GM18517 (cell line): ENCODE results near the gene CFAP20DC.
"Not testable (repeated sequence)": the region's sequence is repeated elsewhere in the genome, so short reads cannot be mapped to it uniquely, and the experiment has no call there.

ENCODE experiments used
- ATAC-seq: cut with Tn5 transposase; IDR thresholded peaks from one replicate; pipeline ENCODE4 v1.9.1; 2021; ENCODE audit warnings: mild to moderate bottlenecking, moderate library complexity; ENCODE audit not compliant: unreplicated experiment

The CFAP20DC gene

DNA sequence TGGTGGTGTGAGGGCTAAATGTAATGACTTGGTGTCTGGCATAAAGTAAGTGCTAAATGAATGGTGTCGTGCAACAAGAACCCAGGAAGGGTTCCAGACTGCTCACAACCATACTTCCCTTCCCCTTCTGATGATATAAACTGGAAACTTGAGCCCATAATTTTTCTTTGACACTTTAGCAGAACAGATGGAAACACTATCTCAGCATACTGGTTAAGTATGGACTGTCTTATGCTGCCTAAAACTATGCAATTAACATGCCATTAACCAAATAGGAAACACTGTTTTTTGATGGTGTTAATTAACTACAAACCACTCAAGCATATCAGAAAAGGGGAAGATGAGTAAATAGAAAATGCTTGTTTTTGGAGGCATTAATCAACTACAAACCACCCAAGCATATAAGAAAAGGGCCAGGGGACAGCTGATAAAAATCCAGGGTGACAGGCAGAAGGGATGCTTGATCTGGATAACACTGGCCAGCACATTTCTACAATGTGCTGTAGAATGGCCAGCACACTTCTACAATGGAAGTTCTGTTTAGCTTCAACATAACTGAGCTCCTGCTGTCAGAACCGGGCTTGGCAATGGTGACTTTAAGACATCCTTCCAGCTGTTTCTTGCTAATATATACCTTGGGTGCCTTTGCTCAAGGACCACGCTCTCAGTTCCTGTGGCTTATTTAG lies 297.8 kb downstream of the CFAP20DC start:
- ATAC-seq = no peak

DNA sequence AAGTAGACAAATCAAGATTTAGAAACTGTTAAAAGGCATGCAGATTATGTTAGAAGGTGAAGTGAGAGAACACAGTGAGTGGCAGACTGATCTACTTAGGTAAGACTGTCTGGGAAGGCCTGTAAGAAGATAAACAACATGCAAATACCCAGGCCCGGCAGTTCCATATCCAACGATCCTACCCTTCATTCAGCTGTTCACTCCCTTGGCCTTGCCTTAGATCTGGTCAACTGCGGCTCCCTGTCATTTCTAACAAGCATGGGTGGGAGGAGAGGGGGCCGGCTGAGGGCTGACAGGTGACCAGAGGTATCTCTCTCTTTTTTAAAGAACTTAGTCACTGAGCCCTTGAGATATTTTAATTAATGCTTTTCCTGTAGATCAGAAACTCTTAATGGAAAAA lies 298.6 kb downstream of the CFAP20DC start:
- ATAC-seq = no peak

DNA sequence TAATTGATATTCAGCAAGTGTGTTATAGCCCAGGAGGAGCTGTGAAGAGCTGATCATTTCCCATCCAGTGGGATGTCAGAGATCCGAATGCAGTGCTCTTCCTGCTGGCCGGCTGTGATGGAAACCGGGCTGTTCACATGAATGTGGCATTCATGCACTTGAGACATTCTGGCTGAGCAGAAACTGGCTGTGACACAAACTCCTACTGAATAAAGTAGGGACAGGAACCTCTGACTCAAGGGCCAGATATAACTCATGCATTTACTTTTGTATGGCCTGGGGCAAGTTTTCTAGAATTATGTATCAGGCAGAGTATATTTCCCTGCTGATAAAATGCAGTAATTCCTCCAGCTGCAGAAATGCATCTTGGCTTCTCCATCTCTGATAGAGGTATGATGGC lies 299.9 kb downstream of the CFAP20DC start:
- ATAC-seq = no peak

DNA sequence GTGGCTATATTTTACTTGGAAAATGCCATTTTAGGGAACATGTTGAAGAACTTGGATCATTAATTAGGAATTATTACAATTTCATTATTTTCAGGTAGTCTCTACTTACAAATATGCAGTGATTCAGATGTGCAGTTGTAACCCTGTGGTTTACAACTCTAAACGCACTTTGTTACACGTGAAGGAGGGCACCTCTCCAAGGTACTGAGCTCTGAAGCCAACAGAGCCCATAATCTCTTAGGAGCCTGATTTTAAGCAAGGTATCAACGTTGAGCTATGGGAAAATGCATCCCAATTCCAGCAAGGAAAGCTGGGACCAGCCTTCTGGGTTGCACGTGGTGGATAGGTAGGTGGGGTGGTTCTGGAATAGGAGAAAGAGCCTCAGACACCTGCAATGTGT lies 301.8 kb downstream of the CFAP20DC start:
- no peak for ATAC-seq

DNA sequence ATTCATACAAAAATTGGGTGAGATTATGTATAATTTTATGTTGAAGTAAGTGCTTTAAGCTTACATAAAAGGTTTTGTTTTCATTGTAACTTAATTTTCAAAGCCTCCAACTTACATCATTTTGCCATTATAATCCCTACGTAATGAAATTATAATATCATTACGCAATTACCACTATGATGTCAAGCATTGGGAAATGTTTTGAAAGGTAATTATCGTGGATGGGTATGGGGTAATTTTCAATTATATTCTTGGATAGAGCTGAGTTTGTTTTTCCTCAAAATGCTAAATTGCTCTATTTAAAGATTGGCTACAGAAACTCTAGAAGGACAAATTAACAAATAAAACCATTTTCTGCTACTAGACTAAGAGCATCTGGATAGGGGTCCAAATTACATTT lies 303.1 kb downstream of the CFAP20DC start:
- no peak for ATAC-seq

DNA sequence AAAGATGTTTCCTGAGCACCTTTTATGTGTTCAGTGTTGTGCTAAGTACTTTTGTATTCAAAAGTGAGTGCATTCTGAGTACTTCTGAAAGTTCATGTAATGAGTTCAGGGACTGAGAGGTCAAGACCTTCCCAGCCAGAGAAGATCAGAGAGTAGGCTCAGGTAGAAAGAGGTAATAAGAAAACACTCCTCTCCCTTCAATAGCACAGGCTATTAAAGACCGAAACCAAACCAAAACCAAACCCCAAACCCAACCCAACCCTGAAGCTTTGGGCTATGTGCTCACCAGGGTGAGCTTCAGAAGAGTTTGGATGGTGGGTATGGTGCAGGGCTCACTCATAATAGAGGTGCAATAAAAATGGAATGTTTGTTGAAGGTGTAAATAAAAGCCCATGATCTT lies 306.5 kb downstream of the CFAP20DC start:
- no peak for ATAC-seq

DNA sequence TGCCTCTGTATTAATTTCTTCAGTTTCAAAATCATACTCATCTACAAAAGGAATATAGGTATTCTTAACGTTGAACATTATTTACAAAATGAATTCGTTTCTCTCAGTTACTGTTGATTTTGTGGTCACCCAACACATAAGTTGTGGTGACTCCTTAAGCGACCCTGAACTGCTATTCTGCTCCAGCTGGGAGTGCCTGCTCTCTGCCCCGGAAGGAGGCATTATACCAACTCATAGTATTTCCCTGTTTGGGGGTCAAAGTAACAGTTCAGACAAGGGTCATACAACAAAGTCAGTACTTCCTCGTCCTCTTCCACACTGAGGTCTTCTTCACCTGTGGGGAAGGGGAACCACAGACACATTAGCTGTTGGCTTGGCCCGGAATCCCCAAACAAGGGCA lies 307.6 kb downstream of the CFAP20DC start:
- no peak for ATAC-seq

DNA sequence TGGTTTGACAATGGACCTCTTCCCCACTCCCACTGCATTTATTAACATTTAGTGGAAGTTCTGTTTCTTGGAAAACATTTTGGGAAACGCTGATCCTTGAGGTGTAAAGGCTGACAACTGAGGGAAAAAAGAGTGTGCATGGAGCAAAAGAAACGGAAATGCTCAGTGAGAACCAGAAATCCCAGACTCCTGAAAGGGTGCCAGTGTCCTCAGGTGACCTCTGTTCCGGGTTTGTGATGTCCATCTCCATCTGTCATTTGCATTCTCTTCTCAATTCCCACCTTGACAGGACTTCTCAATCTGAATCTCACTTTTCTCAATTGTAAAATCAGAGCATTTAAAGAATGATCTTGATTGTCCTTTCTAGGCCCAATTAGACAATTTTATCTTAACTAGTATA lies 312.2 kb downstream of the CFAP20DC start:
- no peak for ATAC-seq

DNA sequence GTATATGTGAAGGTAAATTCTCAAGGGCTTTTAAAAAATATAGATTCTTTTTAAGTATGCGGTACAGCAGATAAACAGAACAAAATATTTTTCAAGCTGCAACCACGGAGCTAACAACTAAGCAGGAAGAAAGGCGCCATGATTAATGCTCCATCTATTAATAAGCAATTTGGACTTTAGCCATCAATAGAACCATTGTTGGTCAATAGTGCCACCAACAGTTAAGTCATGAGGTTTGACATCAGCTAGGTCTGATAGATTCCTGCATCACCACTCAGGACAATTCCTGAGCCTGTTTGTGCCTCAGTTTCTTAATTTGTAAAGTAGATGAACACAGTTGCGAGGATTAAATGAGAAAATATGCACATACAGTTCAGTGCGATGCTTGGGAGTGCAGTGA lies 318.2 kb downstream of the CFAP20DC start:
- ATAC-seq = no peak

DNA sequence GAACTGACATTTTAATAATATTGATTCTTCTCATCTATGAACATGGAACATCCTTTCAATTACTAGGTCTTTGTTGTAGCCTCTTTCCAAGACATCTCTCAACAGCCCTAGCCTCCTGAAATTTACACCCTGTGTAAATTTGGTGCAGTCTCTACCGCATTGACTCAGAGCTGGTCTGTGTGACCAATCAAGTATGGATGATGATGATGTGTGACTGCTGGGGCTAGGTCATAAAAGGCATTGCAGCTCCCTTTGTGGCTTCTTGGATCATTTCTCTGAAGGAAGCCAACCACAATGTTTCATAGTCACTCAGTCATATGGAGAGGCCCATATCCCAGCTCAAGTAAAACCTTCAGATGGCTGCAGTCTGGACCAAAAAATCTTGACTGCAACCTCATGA lies 321.1 kb downstream of the CFAP20DC start:
- ATAC-seq = no peak

DNA sequence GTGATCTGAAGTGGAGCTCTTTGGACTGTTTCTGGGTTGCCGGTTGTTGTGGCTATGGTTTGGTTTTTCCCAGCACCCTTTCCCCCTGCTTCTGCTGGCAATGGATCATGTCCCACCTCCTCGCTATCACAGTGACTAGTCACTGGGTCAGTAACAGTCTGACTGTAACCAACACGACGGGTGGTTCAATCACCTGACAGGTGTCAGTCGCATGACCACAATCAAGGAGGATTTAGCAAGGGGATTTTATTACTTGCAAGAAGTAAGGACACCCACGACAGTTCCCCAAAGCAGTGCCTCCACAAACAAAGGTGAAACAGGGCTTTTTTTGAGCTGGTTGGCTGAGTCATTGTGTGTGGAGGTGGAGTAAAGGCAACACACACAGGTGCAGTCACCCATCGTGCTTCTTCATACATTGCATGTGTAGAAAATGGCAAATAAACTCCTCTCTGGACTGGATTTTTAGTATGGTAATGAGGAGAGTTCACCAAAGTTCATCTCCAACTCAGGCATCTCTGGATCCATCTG lies 324.4 kb downstream of the CFAP20DC start:
- ATAC-seq = no peak

DNA sequence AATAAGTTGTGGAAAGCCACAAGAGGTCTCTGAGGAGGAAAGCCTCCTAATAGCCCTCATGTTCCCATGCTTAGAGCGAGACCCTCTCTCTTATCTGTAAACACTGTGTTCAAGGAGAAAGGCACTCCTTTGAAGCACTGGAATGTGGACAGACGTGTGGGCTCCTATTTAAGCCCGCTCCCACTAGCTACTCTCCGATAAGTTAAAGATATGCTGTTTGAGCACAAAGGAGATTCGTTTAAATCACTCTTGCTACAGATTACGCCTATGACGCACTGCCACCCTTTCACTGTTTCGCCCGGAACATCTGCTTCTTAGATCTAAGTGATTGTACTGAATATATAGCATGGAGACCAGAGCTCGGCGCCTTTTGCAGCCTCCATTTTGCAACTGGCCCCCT lies 325.5 kb downstream of the CFAP20DC start:
- no peak for ATAC-seq

DNA sequence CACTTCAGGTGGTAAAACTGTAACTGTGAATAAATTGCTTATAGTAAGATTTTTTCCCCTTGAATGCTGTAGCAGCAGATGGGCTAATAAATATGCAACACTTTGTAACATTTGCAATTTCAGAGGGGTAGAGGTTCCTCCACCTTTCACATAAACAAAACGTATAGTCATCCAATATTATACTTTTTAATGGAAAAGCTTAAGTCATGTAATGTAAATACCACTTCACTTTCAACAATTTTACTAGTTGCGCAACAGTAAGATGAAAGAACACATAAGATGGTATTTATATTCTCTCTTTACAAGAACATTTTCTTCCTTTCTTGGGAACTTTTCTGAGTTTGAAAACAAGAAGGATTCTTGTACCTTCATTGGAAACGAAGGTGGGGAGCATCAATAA lies 326.7 kb downstream of the CFAP20DC start:
- no peak for ATAC-seq

DNA sequence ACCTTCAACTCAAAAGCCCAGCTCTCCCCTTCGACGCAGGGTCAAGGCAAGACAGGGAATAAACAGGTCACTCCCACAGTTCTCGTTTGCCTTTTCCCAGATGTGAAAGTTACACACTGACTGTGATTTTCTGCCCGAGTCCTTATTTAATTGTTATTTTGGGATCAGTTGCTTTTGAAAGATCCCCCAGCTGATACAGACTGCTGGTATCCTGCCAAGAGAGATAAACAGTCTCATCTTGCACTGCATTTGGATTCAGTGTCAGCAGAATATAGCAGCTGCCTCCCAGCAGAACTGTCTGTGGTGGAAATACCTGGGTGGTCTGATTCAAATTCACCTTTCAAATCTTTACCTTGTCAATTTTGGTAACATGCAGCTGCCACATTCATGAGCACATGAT lies 327.3 kb downstream of the CFAP20DC start:
- no peak for ATAC-seq

DNA sequence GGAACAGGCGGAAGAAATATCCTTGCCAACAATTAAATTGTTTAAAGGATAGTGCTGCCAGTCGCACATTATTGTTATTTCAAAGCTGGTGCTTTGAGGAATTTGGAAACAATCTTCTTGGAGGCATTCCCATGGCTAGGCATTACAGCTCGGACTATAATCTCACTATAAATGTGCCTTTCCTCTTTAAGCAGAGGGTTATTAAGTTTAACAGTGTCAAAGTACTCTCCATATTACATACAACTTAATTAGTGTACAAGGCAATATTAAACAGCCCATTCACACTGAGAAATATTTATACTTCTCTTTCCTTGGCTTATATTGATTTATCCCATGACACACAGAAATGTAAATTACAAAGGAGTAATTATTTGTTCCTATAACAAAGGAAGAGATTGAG lies 329.3 kb downstream of the CFAP20DC start:
- no peak for ATAC-seq

DNA sequence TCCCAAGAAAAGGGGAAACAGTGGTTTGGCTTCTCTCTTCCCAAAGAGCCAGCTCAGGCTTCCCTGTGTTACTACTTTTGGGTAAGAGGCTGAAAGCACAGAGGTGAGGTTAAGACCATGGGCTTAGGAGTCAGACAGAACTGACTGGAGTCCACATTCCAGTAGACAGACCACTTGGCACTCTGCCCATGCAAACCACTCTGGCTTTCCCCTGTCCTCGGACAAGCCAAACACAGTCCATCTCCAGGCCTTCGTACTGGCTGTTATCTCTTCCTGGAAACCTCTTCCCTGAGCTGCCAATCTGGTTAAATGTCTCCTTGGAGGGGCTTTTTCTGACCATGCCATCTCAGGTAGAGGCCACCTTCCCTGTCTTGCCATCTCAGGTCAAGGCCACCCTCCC lies 330.1 kb downstream of the CFAP20DC start:
- no peak for ATAC-seq

DNA sequence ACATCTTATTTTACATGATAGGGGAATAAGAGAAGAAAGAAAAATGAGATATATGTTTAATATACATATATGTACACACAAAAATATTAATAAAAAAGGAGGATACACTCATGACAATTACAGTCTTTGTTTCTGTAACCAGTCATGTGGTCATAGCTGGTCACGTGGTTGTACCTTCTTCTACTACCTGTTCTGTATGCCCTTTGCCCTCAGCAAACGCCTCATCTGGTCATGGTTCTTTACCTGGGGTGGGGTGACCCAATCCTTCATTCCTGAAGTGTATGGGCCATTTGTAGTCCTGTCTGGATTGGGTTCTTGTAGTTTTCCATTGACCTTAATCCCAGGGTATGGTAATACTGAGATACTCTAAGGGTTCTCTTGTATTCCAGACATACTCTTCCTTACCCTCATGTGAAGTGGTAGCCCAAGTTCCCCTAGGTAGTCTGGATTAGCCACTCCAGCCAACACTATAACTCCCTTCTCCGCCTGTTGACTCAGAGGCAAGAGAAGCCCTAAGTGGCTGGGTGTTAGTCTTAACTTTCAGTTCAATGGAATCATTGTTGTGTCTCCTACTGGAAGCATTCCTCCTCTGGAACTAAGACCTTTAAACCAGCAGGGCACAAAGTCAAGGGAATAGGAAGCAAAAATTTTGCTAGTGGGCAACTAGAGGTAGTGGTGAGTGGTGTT lies 336.0 kb downstream of the CFAP20DC start:
- ATAC-seq = no peak

DNA sequence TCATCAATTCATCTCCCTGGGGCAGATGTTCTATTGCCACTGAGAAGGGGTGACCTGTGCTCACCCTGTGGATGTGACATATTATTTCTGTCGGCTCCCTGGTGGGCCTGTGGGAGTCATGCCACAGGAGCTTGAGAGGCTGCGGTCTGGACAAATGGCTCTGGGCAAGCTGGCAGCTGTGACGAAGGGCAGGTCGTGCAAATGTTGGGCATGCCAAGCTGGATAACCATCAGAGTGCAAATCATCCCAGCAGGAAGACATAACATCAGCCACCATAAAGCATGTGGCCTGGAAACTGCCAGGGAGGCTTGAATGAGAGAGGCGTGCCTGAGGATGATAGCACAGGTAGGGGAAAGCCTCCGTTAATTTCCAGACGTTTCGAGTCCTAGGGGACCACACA lies 338.0 kb downstream of the CFAP20DC start:
- ATAC-seq = no peak

DNA sequence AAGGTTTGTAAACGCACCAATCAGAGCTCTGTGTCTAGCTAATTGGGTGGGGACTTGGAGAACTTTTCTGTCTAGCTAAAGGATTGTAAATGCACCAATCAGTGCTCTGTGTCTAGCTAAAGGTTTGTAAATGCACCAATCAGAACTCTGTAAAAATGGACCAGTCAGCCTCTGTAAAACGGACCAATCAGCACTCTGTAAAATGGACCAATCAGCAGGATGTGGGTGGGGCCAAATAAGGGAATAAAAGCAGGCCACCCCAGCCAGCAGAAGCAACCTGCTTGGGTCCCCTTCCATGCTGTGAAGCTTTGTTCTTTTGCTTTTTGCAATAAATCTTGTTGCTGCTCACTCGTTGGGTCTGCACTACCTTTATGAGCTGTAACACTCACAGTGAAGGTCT lies 340.8 kb downstream of the CFAP20DC start:
- not testable (repeated sequence) for ATAC-seq

DNA sequence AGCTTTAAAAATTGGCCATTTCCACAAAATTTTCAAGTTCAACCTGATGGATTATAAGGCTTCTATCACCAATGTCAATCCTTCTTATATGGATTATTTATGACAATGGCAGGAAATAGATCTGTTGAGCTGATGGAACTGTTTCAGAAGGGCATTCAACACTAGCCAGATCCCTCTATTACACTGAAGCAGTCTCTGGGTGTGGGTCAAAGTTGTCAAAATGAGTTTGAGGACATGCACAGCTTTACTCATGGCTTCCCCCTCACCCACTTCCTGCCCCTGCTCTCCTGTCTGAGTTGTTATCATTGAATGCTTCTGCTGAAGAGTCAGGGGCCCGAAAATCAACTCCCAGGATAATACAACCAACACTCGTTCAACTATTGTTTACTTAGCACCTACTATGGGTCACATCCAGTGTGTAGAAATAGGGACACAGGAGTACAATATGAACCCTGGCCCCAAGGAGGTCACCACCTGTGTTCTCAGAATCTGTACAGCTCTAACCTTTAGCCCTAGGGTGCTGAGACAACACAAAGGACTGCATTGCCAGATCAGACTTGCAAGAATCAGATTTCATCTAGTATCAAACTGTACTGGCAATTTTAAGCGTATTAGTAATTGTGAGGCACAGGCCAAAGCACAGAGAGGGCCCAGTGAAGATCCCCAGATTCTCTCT lies 341.6 kb downstream of the CFAP20DC start:
- ATAC-seq = no peak

DNA sequence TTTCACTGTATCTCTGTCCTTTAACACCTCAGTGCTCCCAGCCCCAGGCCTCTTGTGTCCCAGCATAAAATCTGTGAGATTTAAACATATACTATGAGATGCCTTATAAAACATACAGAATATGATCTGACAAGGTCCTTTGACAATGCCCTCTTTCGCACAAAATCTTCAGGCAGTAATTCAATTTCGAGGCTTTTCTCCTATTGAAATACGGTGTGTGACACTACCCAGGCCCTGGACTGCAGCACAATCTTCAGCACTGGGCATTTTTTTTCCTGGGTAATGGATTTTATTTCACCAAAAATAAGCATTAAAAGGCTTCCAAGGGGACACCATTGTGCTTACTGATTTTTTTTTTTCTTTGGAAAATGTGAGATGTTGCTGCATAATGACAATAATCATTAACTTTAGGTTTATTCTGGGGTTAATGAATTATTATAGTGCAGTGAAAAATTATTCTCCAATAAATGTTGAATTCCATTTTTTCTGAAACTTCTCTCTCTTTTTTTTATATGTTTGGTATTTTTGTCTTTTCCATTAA lies 342.4 kb downstream of the CFAP20DC start:
- ATAC-seq = no peak
